MCF 10A (cell line): ENCODE data around the gene NPL. TPM values are rescaled to one million over a fixed set of nuclear protein-coding genes. Genes with fewer than 3 reads are reported as not detected.

Source experiments
- BruUV-seq: library from RNA; stranded (reverse); fragments of 400-500 nt; replicated peaks from 2 replicates; lab custom pipeline; 2021; lab: Mats Ljungman, UMichigan
- CTCF ChIA-PET: fragments of 300-600 bp; sonication (Branson Sonifier 250); formaldehyde crosslinking; extraction: SDS; loops from one replicate; lab custom pipeline; 2021; ENCODE audit warnings: antibody characterized with exemption, inconsistent platforms; lab: Yijun Ruan, JAX
- POLR2A ChIA-PET: fragments of 300-600, 350-650 bp; sonication (Branson Sonifier 250); formaldehyde crosslinking; extraction: SDS; loops from one replicate; lab custom pipeline; 2020; ENCODE audit warnings: antibody characterized with exemption, inconsistent platforms; lab: Yijun Ruan, JAX
- DNase-seq: peaks from one replicate; pipeline ENCODE4 v3.0.0-alpha.2; 2018; ENCODE audit not compliant: unreplicated experiment
- H3K27ac Mint-ChIP-seq: one replicate; pipeline ENCODE4 v1.8.0; 2022; ENCODE audit warnings: mild to moderate bottlenecking, low read depth, mixed read lengths; ENCODE audit not compliant: unreplicated experiment
- H3K27me3 Mint-ChIP-seq: one replicate; pipeline ENCODE4 v1.8.0; 2022; ENCODE audit warnings: mixed read lengths; ENCODE audit not compliant: insufficient read depth, unreplicated experiment
- H3K36me3 Mint-ChIP-seq: one replicate; pipeline ENCODE4 v1.8.0; 2022; ENCODE audit warnings: mild to moderate bottlenecking, moderate library complexity, mixed read lengths; ENCODE audit not compliant: insufficient read depth, unreplicated experiment
- H3K4me1 Mint-ChIP-seq: one replicate; pipeline ENCODE4 v1.8.0; 2022; ENCODE audit warnings: mixed read lengths; ENCODE audit not compliant: insufficient read depth, unreplicated experiment
- H3K4me3 Mint-ChIP-seq: one replicate; pipeline ENCODE4 v1.8.0; 2022; ENCODE audit warnings: mild to moderate bottlenecking, moderate library complexity, mixed read lengths; ENCODE audit not compliant: unreplicated experiment
- H3K9me3 Mint-ChIP-seq: one replicate; pipeline ENCODE4 v1.8.0; 2022; ENCODE audit warnings: mixed read lengths; ENCODE audit not compliant: unreplicated experiment
- intact Hi-C: fragments of 100-400 bp; cut with micrococcal nuclease; formaldehyde crosslinking; loops from 2 replicates; pipeline ENCODE4 v1.14.1; 2022
- total RNA-seq: library from RNA; stranded (reverse); gene quantifications from 2 replicates; pipeline ENCODE4 v1.2.3, GENCODE V29; 2022
- TF ChIP-seq, protein P1 (sequence below): fragments of 200-600 bp; IDR thresholded peaks from one replicate; pipeline ENCODE4 v1.8.0; 2022; ENCODE audit warnings: antibody characterized with exemption, mild to moderate bottlenecking; ENCODE audit not compliant: unreplicated experiment

The NPL gene
- total RNA-seq, 1 experiment from 2014 or later: 6.2 TPM

DNA sequence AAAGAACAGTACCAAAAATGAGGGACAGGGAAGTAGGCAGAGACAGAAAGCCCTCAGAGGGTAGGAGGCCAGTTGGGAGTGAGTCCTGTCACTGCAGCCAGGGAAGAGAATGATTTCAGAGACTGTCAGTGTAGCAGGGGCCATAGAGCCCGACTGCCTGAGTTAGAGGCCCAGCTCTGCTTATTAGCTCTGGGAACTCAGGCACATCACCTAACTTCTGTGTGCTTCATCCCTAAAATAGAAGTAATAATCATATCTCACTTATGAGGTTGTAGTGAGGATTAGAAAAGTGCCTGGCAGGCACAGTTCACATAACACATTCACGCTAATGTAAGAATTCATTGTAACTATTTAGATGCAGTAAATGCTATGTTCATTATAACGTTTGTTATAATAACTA, 18.3 kb downstream of the NPL start:
- H3K27me3 Mint-ChIP-seq: no peaks in the 10 kb centered on the region
- peaks cover 18% of the 10 kb centered on the region for H3K4me1 Mint-ChIP-seq
- no peak for DNase-seq
- no TSS peak for BruUV-seq
- H3K27ac Mint-ChIP-seq: no peak overlapping the region
- TF ChIP-seq, protein P1, sequence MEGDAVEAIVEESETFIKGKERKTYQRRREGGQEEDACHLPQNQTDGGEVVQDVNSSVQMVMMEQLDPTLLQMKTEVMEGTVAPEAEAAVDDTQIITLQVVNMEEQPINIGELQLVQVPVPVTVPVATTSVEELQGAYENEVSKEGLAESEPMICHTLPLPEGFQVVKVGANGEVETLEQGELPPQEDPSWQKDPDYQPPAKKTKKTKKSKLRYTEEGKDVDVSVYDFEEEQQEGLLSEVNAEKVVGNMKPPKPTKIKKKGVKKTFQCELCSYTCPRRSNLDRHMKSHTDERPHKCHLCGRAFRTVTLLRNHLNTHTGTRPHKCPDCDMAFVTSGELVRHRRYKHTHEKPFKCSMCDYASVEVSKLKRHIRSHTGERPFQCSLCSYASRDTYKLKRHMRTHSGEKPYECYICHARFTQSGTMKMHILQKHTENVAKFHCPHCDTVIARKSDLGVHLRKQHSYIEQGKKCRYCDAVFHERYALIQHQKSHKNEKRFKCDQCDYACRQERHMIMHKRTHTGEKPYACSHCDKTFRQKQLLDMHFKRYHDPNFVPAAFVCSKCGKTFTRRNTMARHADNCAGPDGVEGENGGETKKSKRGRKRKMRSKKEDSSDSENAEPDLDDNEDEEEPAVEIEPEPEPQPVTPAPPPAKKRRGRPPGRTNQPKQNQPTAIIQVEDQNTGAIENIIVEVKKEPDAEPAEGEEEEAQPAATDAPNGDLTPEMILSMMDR: no peak
- ChIA-PET CTCF (interaction anchor here (0.6 kb wide), 1 partner anchor 47 kb away, joined by 3 read pairs; no protein-coding TSS in a partner anchor), POLR2A (no interaction called here)
- intact Hi-C loops: no loop called here
- peaks cover 7% of the 10 kb centered on the region for H3K36me3 Mint-ChIP-seq
- no peaks in the 10 kb centered on the region for H3K9me3 Mint-ChIP-seq
- H3K4me3 Mint-ChIP-seq: no peak overlapping the region

DNA sequence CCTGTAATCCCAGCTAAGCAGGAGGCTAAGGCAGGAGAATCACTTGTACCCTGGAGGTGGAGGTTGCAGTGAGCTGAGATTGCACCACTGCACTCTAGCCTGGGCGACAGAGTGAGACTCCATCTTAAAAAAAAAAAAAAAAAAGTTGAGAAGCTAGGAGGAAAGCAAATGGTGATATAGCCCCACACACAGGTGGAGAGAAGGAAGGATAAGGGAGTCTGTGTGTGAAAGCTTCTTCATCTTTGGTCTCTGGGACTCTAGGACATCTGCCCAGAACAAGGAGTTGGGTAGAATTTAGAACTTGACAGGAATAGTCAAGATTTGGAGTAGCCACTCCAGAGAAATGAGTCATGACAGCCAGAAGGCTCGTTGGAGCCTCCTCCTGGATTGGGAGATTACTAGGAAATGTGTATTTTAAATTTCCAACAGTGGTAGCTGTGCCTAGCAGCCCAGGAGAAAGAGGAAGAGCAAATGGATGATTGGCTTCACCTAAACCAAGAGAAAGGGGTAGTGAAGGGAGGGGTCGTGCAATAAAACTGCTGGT, 19.9 kb downstream of the NPL start:
- Mint-ChIP-seq H3K27ac (no peak overlapping the region), H3K36me3 (peaks cover 12% of the 10 kb centered on the region), H3K4me3 (no peak overlapping the region), H3K9me3 (no peaks in the 10 kb centered on the region), H3K4me1 (peaks cover 6% of the 10 kb centered on the region), H3K27me3 (no peaks in the 10 kb centered on the region)
- TF ChIP-seq, protein P1: no peak
- no TSS peak for BruUV-seq
- intact Hi-C loops: no loop called here
- CTCF ChIA-PET: interaction anchor here (0.6 to 2.5 kb wide), 19 partner anchors 13 to 725 kb away, joined by 3 to 17 read pairs (median 4); no protein-coding TSS in a partner anchor
- POLR2A ChIA-PET: interaction anchor here (0.7 to 1.2 kb wide), 2 partner anchors 10 to 208 kb away, joined by 3 read pairs; no protein-coding TSS in a partner anchor
- DNase-seq: peak; percentile 44

DNA sequence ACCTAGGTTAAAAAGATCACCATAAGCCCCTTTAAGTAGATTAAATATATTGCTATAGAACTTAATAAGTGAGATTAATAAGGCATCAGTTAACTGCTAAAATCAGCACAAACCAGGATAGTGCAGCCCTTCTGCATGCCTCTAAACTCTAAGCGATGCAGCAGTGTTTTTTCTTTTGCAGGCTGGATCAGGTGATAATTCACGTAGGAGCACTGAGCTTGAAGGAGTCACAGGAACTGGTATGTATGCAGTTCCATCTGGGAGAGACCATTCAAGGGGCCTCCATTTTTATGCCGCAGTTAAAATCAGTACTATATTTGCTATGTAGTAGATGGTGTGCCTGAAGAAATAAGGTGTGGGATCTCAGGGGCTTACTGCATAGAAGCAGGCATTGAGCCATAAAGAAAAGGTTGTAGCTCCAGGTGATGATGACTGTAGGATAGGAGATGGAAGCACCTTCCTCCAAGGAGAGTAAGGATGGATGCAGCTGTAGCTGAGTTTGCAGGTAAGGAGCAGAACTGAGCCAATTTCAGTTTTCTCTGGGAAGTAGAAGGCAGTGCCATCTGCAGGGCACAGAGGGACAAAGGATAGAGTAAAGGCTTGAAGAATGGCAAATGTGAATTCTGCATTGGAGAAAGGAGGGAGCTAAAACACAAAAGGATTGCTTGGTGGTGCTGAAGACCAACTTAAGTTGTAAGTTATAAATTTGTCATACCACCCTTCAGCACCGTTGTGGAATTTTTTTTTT, 22.6 kb downstream of the NPL start:
- Mint-ChIP-seq H3K4me1 (peaks cover 6% of the 10 kb centered on the region), H3K36me3 (peaks cover 15% of the 10 kb centered on the region), H3K27ac (no peak overlapping the region), H3K9me3 (no peaks in the 10 kb centered on the region), H3K4me3 (no peak overlapping the region), H3K27me3 (no peaks in the 10 kb centered on the region)
- TF ChIP-seq, protein P1: no peak
- intact Hi-C loops: no loop called here
- ChIA-PET POLR2A (interaction anchor here (1.2 to 1.4 kb wide), 2 partner anchors 10 to 22 kb away, joined by 3 to 10 read pairs; no protein-coding TSS in a partner anchor), CTCF (interaction anchor here (0.6 to 2.0 kb wide), 17 partner anchors 10 to 1334 kb away, joined by 3 to 10 read pairs (median 6); no protein-coding TSS in a partner anchor)
- no TSS peak for BruUV-seq
- DNase-seq: peak; percentile 19

GRCh38 chr1:182816863-182817262, 27.3 kb downstream of the NPL start:
- CTCF ChIA-PET: interaction anchor here (0.6 kb wide), 1 partner anchor 21 kb away, joined by 3 read pairs; no protein-coding TSS in a partner anchor
- intact Hi-C loops: no loop called here
- Mint-ChIP-seq H3K27me3 (no peaks in the 10 kb centered on the region), H3K36me3 (peaks cover 15% of the 10 kb centered on the region), H3K9me3 (no peaks in the 10 kb centered on the region), H3K4me3 (no peak overlapping the region), H3K27ac (no peak overlapping the region), H3K4me1 (no peaks in the 10 kb centered on the region)
- DNase-seq: no peak
- no TSS peak for BruUV-seq
- TF ChIP-seq, protein P1: no peak
- POLR2A ChIA-PET: no interaction called here
